Measurements from ENCODE around the gene PPP1R14C.

- TF ChIP-seq CTCF (conservative IDR thresholded peaks at IDR 0.05 in 1 of 2, IDR thresholded peaks at IDR 0.05 in 1 of 2; ENCODE audit: low read depth in 1 of 2, low read length in 2 of 2) (no peak), EZH2 (IDR thresholded peaks at IDR 0.05; ENCODE audit: low read length, missing control alignments) (no peak)
Observed at GRCh38 chr6:150139533-150139932, 3.3 kb upstream of the PPP1R14C start.

Data from fibroblast of lung (primary cell).